ENCODE data around the gene BAK1.

DNA sequence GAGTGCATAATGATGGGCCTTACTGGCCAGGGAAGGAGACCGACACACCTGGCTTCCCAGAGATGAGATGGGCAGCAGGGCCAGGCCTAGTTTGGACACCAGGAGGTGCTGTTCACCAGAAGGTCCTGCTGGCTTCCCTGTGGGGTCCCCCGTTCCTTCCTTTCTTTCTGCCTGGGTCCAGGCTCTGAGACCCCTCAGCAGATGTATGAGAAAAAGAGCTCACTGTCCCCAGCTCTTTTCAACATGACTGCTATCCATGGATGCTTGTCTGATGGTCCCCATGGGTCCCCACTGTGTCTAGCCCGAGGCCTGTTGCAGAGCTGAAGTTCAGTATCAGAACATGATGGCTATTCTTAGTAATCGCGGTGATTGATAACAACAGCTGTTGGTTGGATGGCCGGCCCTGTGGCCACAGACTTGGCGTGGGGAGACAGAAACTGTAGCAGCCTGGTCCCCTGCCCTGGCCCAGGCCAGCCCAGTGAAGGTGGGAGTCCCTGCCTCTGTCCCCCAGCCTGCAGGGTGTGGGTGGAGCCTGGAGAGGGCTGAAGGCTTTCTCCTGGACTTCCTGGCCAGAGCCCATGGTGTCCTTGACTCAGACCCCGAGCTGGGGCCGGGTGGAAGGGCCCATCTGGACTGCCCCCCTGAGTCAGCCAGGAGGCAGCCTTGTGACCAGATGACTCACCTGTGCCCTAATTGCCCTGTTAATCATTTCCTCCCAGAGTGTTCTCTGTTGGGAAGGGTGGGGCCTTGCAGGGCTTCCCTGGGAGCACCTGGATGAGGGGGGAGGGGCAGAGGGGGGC is 9.9 kb upstream of the BAK1 start:
- TF ChIP-seq, protein P1, sequence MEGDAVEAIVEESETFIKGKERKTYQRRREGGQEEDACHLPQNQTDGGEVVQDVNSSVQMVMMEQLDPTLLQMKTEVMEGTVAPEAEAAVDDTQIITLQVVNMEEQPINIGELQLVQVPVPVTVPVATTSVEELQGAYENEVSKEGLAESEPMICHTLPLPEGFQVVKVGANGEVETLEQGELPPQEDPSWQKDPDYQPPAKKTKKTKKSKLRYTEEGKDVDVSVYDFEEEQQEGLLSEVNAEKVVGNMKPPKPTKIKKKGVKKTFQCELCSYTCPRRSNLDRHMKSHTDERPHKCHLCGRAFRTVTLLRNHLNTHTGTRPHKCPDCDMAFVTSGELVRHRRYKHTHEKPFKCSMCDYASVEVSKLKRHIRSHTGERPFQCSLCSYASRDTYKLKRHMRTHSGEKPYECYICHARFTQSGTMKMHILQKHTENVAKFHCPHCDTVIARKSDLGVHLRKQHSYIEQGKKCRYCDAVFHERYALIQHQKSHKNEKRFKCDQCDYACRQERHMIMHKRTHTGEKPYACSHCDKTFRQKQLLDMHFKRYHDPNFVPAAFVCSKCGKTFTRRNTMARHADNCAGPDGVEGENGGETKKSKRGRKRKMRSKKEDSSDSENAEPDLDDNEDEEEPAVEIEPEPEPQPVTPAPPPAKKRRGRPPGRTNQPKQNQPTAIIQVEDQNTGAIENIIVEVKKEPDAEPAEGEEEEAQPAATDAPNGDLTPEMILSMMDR (IDR thresholded peaks at IDR 0.05), result peak; percentile 69 to 70
- TF ChIP-seq POLR2A (IDR thresholded peaks at IDR 0.05) (no peak), POLR2AphosphoS5 (IDR thresholded peaks at IDR 0.05) (no peak)

Measured in suprapubic skin (tissue), 4 donors.